ENCODE data around the gene HELB. TPM values are rescaled to one million over a fixed set of nuclear protein-coding genes. Genes with fewer than 3 reads are reported as not detected.

HELB gene
- total and polyA plus RNA-seq, 2 donors (not counting 3 experiments of a cell fraction or from before 2014, with no cell fraction given) = 0.75 to 4.0 TPM

GRCh38 chr12:66365718-66366490 is 63.6 kb downstream of the HELB start:
- POLR2A ChIA-PET = no interaction called here
- Histone ChIP-seq H3K27ac (ENCODE audit: insufficient read depth, low read depth, low read length) (no peak overlapping the region), H2AFZ (ENCODE audit: low read depth, low read length) (no peak overlapping the region), H3K27me3 (ENCODE audit: control insufficient read depth in 2 of 2, insufficient read depth in 2 of 2, low read length in 2 of 2) (peaks cover 2 to 11% of the 10 kb centered on the region in 2 experiments), H3K4me3 (replicated peaks in 1 of 3; ENCODE audit: insufficient read depth in 1 of 3, low read depth in 1 of 3, low read length in 3 of 3) (no peak overlapping the region), H3K9ac (replicated peaks; ENCODE audit: extremely low read depth, insufficient read depth, low read length) (no peak overlapping the region), H3K36me3 (ENCODE audit: control insufficient read depth in 2 of 2, extremely low read depth in 1 of 2, insufficient read depth in 2 of 2, low read length in 2 of 2) (no peaks in the 10 kb centered on the region), H3K79me2 (ENCODE audit: control insufficient read depth, insufficient read depth, low read length) (no peaks in the 10 kb centered on the region), H3K9me3 (replicated peaks; ENCODE audit: control insufficient read depth, insufficient read depth, low read length) (no peaks in the 10 kb centered on the region), H3K9me1 (replicated peaks; ENCODE audit: control insufficient read depth, extremely low read depth, insufficient read depth, low read length) (no peaks in the 10 kb centered on the region), H4K20me1 (replicated peaks; ENCODE audit: control insufficient read depth, extremely low read depth, insufficient read depth, low read length) (no peaks in the 10 kb centered on the region), H3K4me1 (ENCODE audit: control insufficient read depth, extremely low read depth, insufficient read depth, low read length) (no peaks in the 10 kb centered on the region), H3K4me2 (ENCODE audit: insufficient read depth, low read length) (no peak overlapping the region)
- TF ChIP-seq MYC (IDR thresholded peaks at IDR 0.05; ENCODE audit: low read depth, low read length) (no peak), GATA2 (IDR thresholded peaks at IDR 0.05; ENCODE audit: insufficient read depth, insufficient read length, low read depth, low read length) (no peak), MAX (IDR thresholded peaks at IDR 0.05; ENCODE audit: insufficient read depth, insufficient read length) (no peak), EZH2 (IDR thresholded peaks at IDR 0.05; ENCODE audit: borderline replicate concordance, low read depth, low read length, severe bottlenecking) (no peak), POLR2AphosphoS5 (IDR thresholded peaks at IDR 0.05; ENCODE audit: insufficient read depth, low read depth, low read length) (no peak), JUN (IDR thresholded peaks at IDR 0.05; ENCODE audit: borderline replicate concordance, insufficient read depth, insufficient read length, low read depth) (no peak), FOS (IDR thresholded peaks at IDR 0.05; ENCODE audit: borderline replicate concordance, insufficient read depth, low read length) (no peak)
- no TSS peak for BruUV-seq (replicated peaks)
- DNase-seq (ENCODE audit: low read depth, low spot score) (no peak), FAIRE-seq (no peak)
- intact Hi-C loops (cut with micrococcal nuclease) = no loop called here
- CTCF ChIA-PET = interaction anchor here (1.2 kb wide), 1 partner anchor 14 kb away, joined by 4 read pairs; no protein-coding TSS in a partner anchor
- dilution Hi-C loops (cut with MboI; ENCODE audit: extremely low pct_ligation_motif_present, low sequenced_read_pairs) = no loop called here
